HepG2 (cell line): ENCODE data around the gene NAPB. TPM values are rescaled to one million over a fixed set of nuclear protein-coding genes. Genes with fewer than 3 reads are reported as not detected.
A peak's percentile ranks its signal among the peaks of the same experiment; 100 is the strongest.

ENCODE experiments used
- ATAC-seq: fragments of 200-7000 bp; cut with Tn5 transposase; 3 replicates; pipeline ENCODE4 v1.9.1; 2020; ENCODE audit warnings: mild to moderate bottlenecking, moderate library complexity
- BruUV-seq: library from RNA; stranded (reverse); fragments of 400-500 nt; replicated peaks from 2 replicates; lab custom pipeline; 2021; lab: Mats Ljungman, UMichigan
- CTCF ChIA-PET: fragments of 300-600 bp; formaldehyde crosslinking; extraction: SDS; loops from one replicate; lab custom pipeline; 2021; ENCODE audit warnings: low total read pairs, inconsistent platforms, low intra/inter-chr PET ratio; lab: Yijun Ruan, JAX
- POLR2A ChIA-PET: fragments of 350-600 bp; sonication (Branson Sonifier 250); formaldehyde crosslinking; loops from one replicate; lab custom pipeline; 2020; ENCODE audit warnings: antibody characterized with exemption, inconsistent platforms; lab: Yijun Ruan, JAX
- DNase-seq: peaks from one replicate; pipeline ENCODE4 v3.0.0-alpha.2; 2015; ENCODE audit warnings: low spot score
- FAIRE-seq: peaks from 3 replicates; lab custom pipeline; 2011; peaks lifted over from hg19 to GRCh38; lab: Jason Lieb, UNC
- H2AFZ ChIP-seq: one replicate; pipeline ENCODE4 v1.6.1; 2011; ENCODE audit warnings: low read length, inconsistent platforms
- H3K27ac ChIP-seq: fragments of 300-600 bp; 3 replicates; pipeline ENCODE4 v1.8.0; 2011; ENCODE audit warnings: mixed run types, mild to moderate bottlenecking, mixed read lengths, low read length, inconsistent platforms; ENCODE audit not compliant: insufficient read depth; ENCODE audit errors: extremely low read length
- H3K27me3 ChIP-seq, 2 experiments: fragments of 200-600 bp in 1 of 2; 2 replicates in 1 of 2; 3 replicates in 1 of 2; pipeline versions ENCODE4 v1.6.0 to v1.8.0; 2011; ENCODE audit warnings: low read length in 2 of 2, mild to moderate bottlenecking in 2 of 2, moderate library complexity in 2 of 2, inconsistent platforms in 1 of 2; ENCODE audit not compliant: insufficient read depth in 2 of 2, control insufficient read depth in 1 of 2
- H3K36me3 ChIP-seq, 2 experiments: fragments of 200-600 bp in 1 of 2; replicated peaks in 1 of 2; 2 replicates in 1 of 2; 3 replicates in 1 of 2; pipeline versions ENCODE4 v1.5.1 to v1.8.0; 2011; ENCODE audit warnings: low read length in 2 of 2, inconsistent platforms in 1 of 2; ENCODE audit not compliant: insufficient read depth in 2 of 2, control insufficient read depth in 1 of 2
- H3K4me1 ChIP-seq: 2 replicates; pipeline ENCODE4 v1.5.1; 2012; ENCODE audit warnings: low read length, inconsistent platforms; ENCODE audit not compliant: insufficient read depth
- H3K4me2 ChIP-seq: 2 replicates; pipeline ENCODE4 v1.6.0; 2011; ENCODE audit warnings: low read depth, low read length, inconsistent platforms
- H3K4me3 ChIP-seq, 3 experiments: fragments of 200-600 bp in 1 of 3; sonication (generic), shearing (Covaris generic) in 1 of 3; replicated peaks in 1 of 3; 2 replicates each; pipeline ENCODE4 v1.5.1; 2011 to 2016; ENCODE audit warnings: low read length in 3 of 3, inconsistent platforms in 2 of 3, low read depth in 2 of 3, mild to moderate bottlenecking in 2 of 3, control low read depth in 1 of 3, mixed read lengths in 1 of 3; ENCODE audit not compliant: insufficient read depth in 1 of 3
- H3K79me2 ChIP-seq: one replicate; pipeline ENCODE4 v1.6.1; 2011; ENCODE audit warnings: low read length, inconsistent platforms; ENCODE audit not compliant: insufficient read depth
- H3K9ac ChIP-seq: 2 replicates; pipeline ENCODE4 v1.6.0; 2011; ENCODE audit warnings: mild to moderate bottlenecking, low read depth, low read length, inconsistent platforms; ENCODE audit not compliant: insufficient read depth
- H3K9me3 ChIP-seq: 2 replicates; pipeline ENCODE4 v1.5.1; 2012; ENCODE audit warnings: mild to moderate bottlenecking, low read length
- H4K20me1 ChIP-seq: 2 replicates; pipeline ENCODE4 v1.6.0; 2011; ENCODE audit warnings: inconsistent platforms, mild to moderate bottlenecking, low read length, moderate library complexity; ENCODE audit not compliant: insufficient read depth
- ATF7 ChIP-seq, 2 experiments: fragments of 450-650 bp in 1 of 2; sonication (generic) in 1 of 2; formaldehyde crosslinking in 1 of 2; IDR thresholded peaks; 2 replicates each; pipeline versions ENCODE4 v1.4.0 to v1.6.1; 2016 to 2020; ENCODE audit warnings: antibody characterized with exemption in 1 of 2, mild to moderate bottlenecking in 1 of 2, missing genetic modification reagents in 1 of 2
- EZH2 ChIP-seq: conservative IDR thresholded peaks from 2 replicates; pipeline ENCODE4 v1.6.1; 2012; ENCODE audit warnings: mild to moderate bottlenecking, low read depth, low read length, moderate library complexity
- HMG20A ChIP-seq: IDR thresholded peaks from 2 replicates; pipeline ENCODE4 v1.6.1; 2016; ENCODE audit warnings: borderline replicate concordance
- NFE2L1 ChIP-seq: sonication (generic); formaldehyde crosslinking; IDR thresholded peaks from 2 replicates; pipeline ENCODE4 v1.4.0; 2020; ENCODE audit warnings: missing genetic modification reagents, mild to moderate bottlenecking, borderline replicate concordance
- STAT6 ChIP-seq: sonication (generic); formaldehyde crosslinking; IDR thresholded peaks from 2 replicates; pipeline ENCODE4 v1.4.0; 2020; ENCODE audit warnings: missing genetic modification reagents, mild to moderate bottlenecking, borderline replicate concordance
- ZBTB14 ChIP-seq: sonication (generic); formaldehyde crosslinking; IDR thresholded peaks from 2 replicates; pipeline ENCODE4 v1.4.0; 2020; ENCODE audit warnings: missing genetic modification reagents
- ZNF101 ChIP-seq: sonication (generic); formaldehyde crosslinking; IDR thresholded peaks from 2 replicates; pipeline ENCODE4 v1.4.0; 2020; ENCODE audit warnings: mild to moderate bottlenecking, low read depth, missing genetic modification reagents, borderline replicate concordance
- ZNF468 ChIP-seq: sonication (generic); formaldehyde crosslinking; IDR thresholded peaks from 2 replicates; pipeline ENCODE4 v1.8.0; 2022; ENCODE audit warnings: mild to moderate bottlenecking, moderate library complexity, missing genetic modification reagents
- ZNF891 ChIP-seq: sonication (generic); formaldehyde crosslinking; IDR thresholded peaks from 2 replicates; pipeline ENCODE4 v1.5.0; 2020; ENCODE audit warnings: mild to moderate bottlenecking, missing genetic modification reagents
- WGBS: methylation state at CpG from one replicate; pipeline ENCODE4 v1.1.6; 2017; ENCODE audit warnings: low lambda C conversion rate; 5-methylcytosine and 5-hydroxymethylcytosine counted together
- in situ Hi-C: cut with HindIII; loops from 2 replicates; pipeline ENCODE4 v1.10.0; 2017; ENCODE audit warnings: low pct_unique_long_range_greater_than_20kb; ENCODE audit not compliant: extremely low pct_ligation_motif_present
- intact Hi-C: fragments of 100-400 bp; cut with micrococcal nuclease; formaldehyde crosslinking; loops from one replicate; pipeline ENCODE4 v1.10.0; 2022; ENCODE audit not compliant: unreplicated experiment
- polyA plus RNA-seq, 8 experiments: library from polyadenylated mRNA; depleted of rRNA in 3 of 8; stranded (reverse) in 7 of 8; unstranded in 1 of 8; fragments of >200 nt; fragmentation: Illumina TruSeq in 4 of 8; extraction: Trizol in 4 of 8; gene quantifications; 2 replicates each; pipeline versions ENCODE4 v1.2.1 to v1.2.3, GENCODE V29; 2011 to 2016; ENCODE audit warnings: low read depth in 4 of 8, missing spikeins in 1 of 8, mixed read lengths in 1 of 8; ENCODE audit not compliant: insufficient read depth in 1 of 8
- total RNA-seq, 5 experiments: library from RNA; depleted of rRNA; stranded (reverse); fragments of >200 nt; fragmentation: Illumina TruSeq; extraction: Trizol; gene quantifications; 2 replicates each; pipeline ENCODE4 v1.2.3, GENCODE V29; 2016; ENCODE audit warnings: low read depth in 1 of 5
- TF ChIP-seq, protein P1 (sequence below): IDR thresholded peaks from 2 replicates; pipeline ENCODE4 v1.6.1; 2012; ENCODE audit warnings: low read depth, low read length, improper control_type of control experiment

NAPB gene
- total and polyA plus RNA-seq, 2 of the 13 experiments (the other 11 are each of a cell fraction or from before 2014, with no cell fraction given) = 15.2 to 16.1 TPM

GRCh38 chr20:23396950-23397627, 24.2 kb downstream of the NAPB start (continued):
- TF ChIP-seq EZH2 (no peak), STAT6 (CRISPR knock-in tag) (no peak), NFE2L1 (CRISPR knock-in tag) (no peak), ZNF101 (CRISPR knock-in tag) (no peak)
- TF ChIP-seq, protein P1, sequence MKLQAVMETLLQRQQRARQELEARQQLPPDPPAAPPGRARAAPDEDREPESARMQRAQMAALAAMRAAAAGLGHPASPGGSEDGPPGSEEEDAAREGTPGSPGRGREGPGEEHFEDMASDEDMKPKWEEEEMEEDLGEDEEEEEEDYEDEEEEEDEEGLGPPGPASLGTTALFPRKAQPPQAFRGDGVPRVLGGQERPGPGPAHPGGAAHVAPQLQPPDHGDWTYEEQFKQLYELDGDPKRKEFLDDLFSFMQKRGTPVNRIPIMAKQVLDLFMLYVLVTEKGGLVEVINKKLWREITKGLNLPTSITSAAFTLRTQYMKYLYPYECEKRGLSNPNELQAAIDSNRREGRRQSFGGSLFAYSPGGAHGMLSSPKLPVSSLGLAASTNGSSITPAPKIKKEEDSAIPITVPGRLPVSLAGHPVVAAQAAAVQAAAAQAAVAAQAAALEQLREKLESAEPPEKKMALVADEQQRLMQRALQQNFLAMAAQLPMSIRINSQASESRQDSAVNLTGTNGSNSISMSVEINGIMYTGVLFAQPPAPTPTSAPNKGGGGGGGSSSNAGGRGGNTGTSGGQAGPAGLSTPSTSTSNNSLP = no peak

DNA sequence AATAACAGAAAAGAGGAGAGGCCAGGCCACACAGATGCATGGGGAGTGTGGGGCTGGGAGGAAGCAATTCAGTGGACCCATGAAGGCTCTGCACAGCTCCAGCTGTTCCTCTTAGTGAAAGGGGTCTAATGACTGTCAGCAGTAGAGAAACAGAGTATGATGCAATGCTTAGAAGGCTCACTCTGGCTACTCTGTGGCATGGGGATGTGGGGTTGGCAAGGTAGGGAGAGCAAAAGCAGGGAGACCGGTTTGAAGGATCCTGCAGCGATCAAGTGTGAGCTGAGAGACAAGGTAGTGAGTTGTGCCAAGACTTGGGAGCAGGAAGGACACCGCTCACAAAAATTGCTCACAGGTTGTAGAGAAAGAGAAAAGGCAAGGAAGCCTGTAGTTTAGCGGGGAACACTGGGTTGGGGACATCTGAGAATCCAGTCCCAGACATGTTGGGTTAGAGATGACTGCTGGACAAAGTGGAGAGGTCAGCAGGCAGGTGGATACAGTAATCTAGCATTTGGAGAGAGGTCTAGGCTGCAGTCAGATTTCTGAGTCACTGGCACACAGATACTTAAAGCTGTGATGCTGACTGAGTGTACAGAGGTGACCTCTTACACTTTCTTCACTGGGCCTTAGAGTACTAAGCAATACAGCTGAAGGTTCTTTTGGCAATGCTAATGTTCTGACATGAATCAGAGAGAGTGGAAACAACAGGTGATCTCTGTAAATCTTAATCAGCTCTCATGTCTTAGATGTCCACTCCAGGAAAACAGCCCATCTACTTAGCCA, 27.1 kb downstream of the NAPB start:
- no peaks in the 10 kb centered on the region for H3K79me2 ChIP-seq
- no peaks in the 10 kb centered on the region for H4K20me1 ChIP-seq
- intact Hi-C loops = no loop called here
- 97% methylated on average over 4 of the region's 4 CpGs for WGBS
- no peak overlapping the region for H2AFZ ChIP-seq
- ChIA-PET CTCF (no interaction called here), POLR2A (interaction anchor here (1.1 kb wide), 1 partner anchor 26 kb away, joined by 3 read pairs; no protein-coding TSS in a partner anchor)
- H3K9ac ChIP-seq = no peak overlapping the region
- H3K4me1 ChIP-seq = no peaks in the 10 kb centered on the region
- peaks cover 33 to 75% of the 10 kb centered on the region in 2 experiments for H3K36me3 ChIP-seq
- no peak overlapping the region for H3K4me2 ChIP-seq
- H3K4me3 ChIP-seq = no peak overlapping the region
- no peak overlapping the region for H3K27ac ChIP-seq
- FAIRE-seq (no peak), DNase-seq (no peak), ATAC-seq (no peak)
- no TSS peak for BruUV-seq
- in situ Hi-C loops = no loop called here
- H3K9me3 ChIP-seq = no peaks in the 10 kb centered on the region
- H3K27me3 ChIP-seq = no peaks in the 10 kb centered on the region
- no peak for TF ChIP-seq HMG20A
- TF ChIP-seq ZBTB14 (CRISPR knock-in tag) = 0 out of 2 replicates have a peak, but pooled peaks have one; percentile 22
- no peak for TF ChIP-seq ZNF468
- peak; percentile 10; the same call in 1 of the 2 replicates for TF ChIP-seq ATF7 (IDR thresholded peaks at IDR 0.05)
- TF ChIP-seq ATF7 (CRISPR knock-in tag; IDR thresholded peaks at IDR 0.05) = no peak
- TF ChIP-seq ZNF891 (CRISPR knock-in tag) = no peak
